HEK293 (cell line): ENCODE measurements around the gene PPARGC1A.

Experiments
- CTCF ChIA-PET: fragments of 350-600 bp; formaldehyde crosslinking; extraction: SDS; loops from one replicate; lab custom pipeline; 2021; ENCODE audit warnings: antibody characterized with exemption; lab: Yijun Ruan, JAX
- POLR2A ChIA-PET: fragments of 300-600 bp; formaldehyde crosslinking; extraction: SDS; loops from one replicate; lab custom pipeline; 2020; ENCODE audit warnings: antibody characterized with exemption, inconsistent platforms; lab: Yijun Ruan, JAX
- H3K27ac ChIP-seq: fragments of 200-500 bp; sonication (Bioruptor generic); 2 replicates; pipeline ENCODE4 v1.5.1; 2014; ENCODE audit warnings: low read depth, low read length, control low read depth, inconsistent platforms; ENCODE audit errors: extremely low read depth
- H3K36me3 ChIP-seq, 2 experiments: fragments of 200-500 bp in 1 of 2; sonication (Bioruptor generic) in 1 of 2; 1 replicate in 1 of 2; 2 replicates in 1 of 2; pipeline ENCODE4 v1.5.1; 2014 to 2017; ENCODE audit warnings: inconsistent platforms in 2 of 2, low read length in 2 of 2; ENCODE audit not compliant: control insufficient read depth in 2 of 2, insufficient read depth in 1 of 2
- H3K4me1 ChIP-seq: fragments of 200-500 bp; sonication (Bioruptor generic); 2 replicates; pipeline ENCODE4 v1.5.1; 2014; ENCODE audit warnings: mild to moderate bottlenecking, low read length, inconsistent platforms; ENCODE audit not compliant: control insufficient read depth, insufficient read depth
- H3K4me3 ChIP-seq: 2 replicates; pipeline ENCODE4 v1.5.1; 2011; ENCODE audit warnings: low read depth, mild to moderate bottlenecking, control low read depth, low read length, moderate library complexity
- H3K9me3 ChIP-seq: fragments of 200-500 bp; sonication (Bioruptor generic); 2 replicates; pipeline ENCODE4 v1.5.1; 2014; ENCODE audit warnings: low read depth, low read length, inconsistent platforms; ENCODE audit not compliant: control insufficient read depth, insufficient read depth
- GLIS1 ChIP-seq: fragments of 450-650 bp; formaldehyde crosslinking; IDR thresholded peaks from 2 replicates; pipeline ENCODE4 v1.5.1; 2016; ENCODE audit warnings: missing biosample characterization, missing genetic modification characterization
- KLF1 ChIP-seq: fragments of 450-650 bp; formaldehyde crosslinking; IDR thresholded peaks from 2 replicates; pipeline ENCODE4 v1.5.1; 2016; ENCODE audit warnings: missing biosample characterization, missing genetic modification characterization
- MZF1 ChIP-seq: fragments of 450-650 bp; formaldehyde crosslinking; IDR thresholded peaks from 2 replicates; pipeline ENCODE4 v1.5.1; 2017; ENCODE audit warnings: missing biosample characterization, missing genetic modification characterization, borderline replicate concordance
- ZFHX2 ChIP-seq: fragments of 450-650 bp; formaldehyde crosslinking; conservative IDR thresholded peaks from 2 replicates; pipeline ENCODE4 v1.5.1; 2016; ENCODE audit warnings: missing biosample characterization, missing genetic modification characterization
- ZFP3 ChIP-seq: fragments of 450-650 bp; formaldehyde crosslinking; IDR thresholded peaks from 2 replicates; pipeline ENCODE4 v1.5.1; 2016; ENCODE audit warnings: low read depth, missing biosample characterization, missing genetic modification characterization
- ZFP41 ChIP-seq: fragments of 450-650 bp; formaldehyde crosslinking; IDR thresholded peaks from 2 replicates; pipeline ENCODE4 v1.5.1; 2016; ENCODE audit warnings: missing biosample characterization, missing genetic modification characterization, borderline replicate concordance
- ZNF121 ChIP-seq: fragments of 450-650 bp; formaldehyde crosslinking; IDR thresholded peaks from 2 replicates; pipeline ENCODE4 v1.5.1; 2016; ENCODE audit warnings: missing biosample characterization, missing genetic modification characterization
- ZNF211 ChIP-seq: fragments of 450-650 bp; formaldehyde crosslinking; IDR thresholded peaks from 2 replicates; pipeline ENCODE4 v1.5.1; 2016; ENCODE audit warnings: low read depth, missing biosample characterization, missing genetic modification characterization
- ZNF223 ChIP-seq: fragments of 450-650 bp; formaldehyde crosslinking; IDR thresholded peaks from 2 replicates; pipeline ENCODE4 v1.5.1; 2016; ENCODE audit warnings: missing biosample characterization, missing genetic modification characterization
- ZNF248 ChIP-seq: fragments of 450-650 bp; formaldehyde crosslinking; IDR thresholded peaks from 2 replicates; pipeline ENCODE4 v1.5.1; 2017; ENCODE audit warnings: missing biosample characterization, missing genetic modification characterization
- ZNF350 ChIP-seq: fragments of 450-650 bp; formaldehyde crosslinking; IDR thresholded peaks from 2 replicates; pipeline ENCODE4 v1.5.0; 2017; ENCODE audit warnings: missing biosample characterization, mild to moderate bottlenecking, missing genetic modification characterization
- ZNF404 ChIP-seq: fragments of 450-650 bp; formaldehyde crosslinking; IDR thresholded peaks from 2 replicates; pipeline ENCODE4 v1.5.1; 2017; ENCODE audit warnings: missing biosample characterization, missing genetic modification characterization
- ZNF510 ChIP-seq: fragments of 450-650 bp; formaldehyde crosslinking; IDR thresholded peaks from 2 replicates; pipeline ENCODE4 v1.5.1; 2018; ENCODE audit warnings: mild to moderate bottlenecking, missing genetic modification characterization, missing biosample characterization; ENCODE audit not compliant: insufficient replicate concordance
- ZNF530 ChIP-seq: fragments of 450-650 bp; formaldehyde crosslinking; IDR thresholded peaks from 2 replicates; pipeline ENCODE4 v1.5.1; 2016; ENCODE audit warnings: low read depth, missing biosample characterization, missing genetic modification characterization
- ZNF624 ChIP-seq: fragments of 450-650 bp; formaldehyde crosslinking; IDR thresholded peaks from 2 replicates; pipeline ENCODE4 v1.5.1; 2017; ENCODE audit warnings: missing biosample characterization, missing genetic modification characterization
- ZNF660 ChIP-seq: fragments of 450-650 bp; IDR thresholded peaks from 2 replicates; pipeline ENCODE4 v1.5.1; 2018; ENCODE audit warnings: missing biosample characterization, mild to moderate bottlenecking, missing genetic modification characterization
- ZNF785 ChIP-seq: fragments of 450-650 bp; formaldehyde crosslinking; IDR thresholded peaks from 2 replicates; pipeline ENCODE4 v1.5.1; 2016; ENCODE audit warnings: missing biosample characterization, missing genetic modification characterization
- ZXDB ChIP-seq: fragments of 450-650 bp; formaldehyde crosslinking; IDR thresholded peaks from 2 replicates; pipeline ENCODE4 v1.5.1; 2016; ENCODE audit warnings: missing biosample characterization, missing genetic modification characterization
- TF ChIP-seq, protein P1 (sequence below): fragments of 450-650 bp; formaldehyde crosslinking; IDR thresholded peaks from 2 replicates; pipeline ENCODE4 v1.5.1; 2016; ENCODE audit warnings: missing biosample characterization, missing genetic modification characterization
- TF ChIP-seq, protein P2 (sequence below): fragments of 450-650 bp; formaldehyde crosslinking; IDR thresholded peaks from 2 replicates; pipeline ENCODE4 v1.5.1; 2017; ENCODE audit warnings: missing biosample characterization, missing genetic modification characterization
- TF ChIP-seq, protein P3 (sequence below): fragments of 450-650 bp; formaldehyde crosslinking; IDR thresholded peaks from 2 replicates; pipeline ENCODE4; 2016; ENCODE audit warnings: missing biosample characterization, missing genetic modification characterization
- TF ChIP-seq, protein P4 (sequence below): fragments of 450-650 bp; formaldehyde crosslinking; IDR thresholded peaks from 2 replicates; pipeline ENCODE4 v1.5.1; 2016; ENCODE audit warnings: missing biosample characterization, missing genetic modification characterization
- TF ChIP-seq, protein P5 (sequence below): fragments of 450-650 bp; formaldehyde crosslinking; IDR thresholded peaks from 2 replicates; pipeline ENCODE4 v1.5.1; 2017; ENCODE audit warnings: missing biosample characterization, missing genetic modification characterization

PPARGC1A gene

DNA sequence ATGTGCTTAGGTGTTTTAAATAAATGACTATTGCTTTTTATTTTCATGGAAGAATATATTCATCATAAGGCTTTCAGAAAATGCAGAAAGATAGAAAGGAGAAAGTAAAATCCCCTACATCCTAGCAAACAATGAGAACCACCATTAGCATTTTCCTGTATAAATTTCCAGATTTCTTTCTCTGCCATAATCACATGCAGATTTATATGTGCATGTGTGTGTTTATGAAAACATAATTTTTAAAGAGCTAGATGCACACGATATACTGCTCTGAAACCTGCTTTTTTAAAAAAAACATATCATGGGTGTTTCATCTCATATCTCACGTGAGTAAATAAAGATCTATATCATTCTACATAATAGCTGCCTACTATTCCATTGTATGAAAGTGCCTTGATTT is 26.4 kb upstream of the PPARGC1A start:
- H3K9me3 ChIP-seq: no peaks in the 10 kb centered on the region
- H3K36me3 ChIP-seq: no peaks in the 10 kb centered on the region
- H3K4me3 ChIP-seq: no peak overlapping the region
- H3K27ac ChIP-seq: no peak overlapping the region
- POLR2A ChIA-PET: no interaction called here
- TF ChIP-seq, protein P1, sequence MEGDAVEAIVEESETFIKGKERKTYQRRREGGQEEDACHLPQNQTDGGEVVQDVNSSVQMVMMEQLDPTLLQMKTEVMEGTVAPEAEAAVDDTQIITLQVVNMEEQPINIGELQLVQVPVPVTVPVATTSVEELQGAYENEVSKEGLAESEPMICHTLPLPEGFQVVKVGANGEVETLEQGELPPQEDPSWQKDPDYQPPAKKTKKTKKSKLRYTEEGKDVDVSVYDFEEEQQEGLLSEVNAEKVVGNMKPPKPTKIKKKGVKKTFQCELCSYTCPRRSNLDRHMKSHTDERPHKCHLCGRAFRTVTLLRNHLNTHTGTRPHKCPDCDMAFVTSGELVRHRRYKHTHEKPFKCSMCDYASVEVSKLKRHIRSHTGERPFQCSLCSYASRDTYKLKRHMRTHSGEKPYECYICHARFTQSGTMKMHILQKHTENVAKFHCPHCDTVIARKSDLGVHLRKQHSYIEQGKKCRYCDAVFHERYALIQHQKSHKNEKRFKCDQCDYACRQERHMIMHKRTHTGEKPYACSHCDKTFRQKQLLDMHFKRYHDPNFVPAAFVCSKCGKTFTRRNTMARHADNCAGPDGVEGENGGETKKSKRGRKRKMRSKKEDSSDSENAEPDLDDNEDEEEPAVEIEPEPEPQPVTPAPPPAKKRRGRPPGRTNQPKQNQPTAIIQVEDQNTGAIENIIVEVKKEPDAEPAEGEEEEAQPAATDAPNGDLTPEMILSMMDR (tag by site-specific recombination): no peak
- no peak for TF ChIP-seq ZNF785
- no peak for TF ChIP-seq ZNF121 (tag by site-specific recombination)
- TF ChIP-seq, all 188 proteins: peak for 0
- no peaks in the 10 kb centered on the region for H3K4me1 ChIP-seq
- CTCF ChIA-PET: no interaction called here

DNA sequence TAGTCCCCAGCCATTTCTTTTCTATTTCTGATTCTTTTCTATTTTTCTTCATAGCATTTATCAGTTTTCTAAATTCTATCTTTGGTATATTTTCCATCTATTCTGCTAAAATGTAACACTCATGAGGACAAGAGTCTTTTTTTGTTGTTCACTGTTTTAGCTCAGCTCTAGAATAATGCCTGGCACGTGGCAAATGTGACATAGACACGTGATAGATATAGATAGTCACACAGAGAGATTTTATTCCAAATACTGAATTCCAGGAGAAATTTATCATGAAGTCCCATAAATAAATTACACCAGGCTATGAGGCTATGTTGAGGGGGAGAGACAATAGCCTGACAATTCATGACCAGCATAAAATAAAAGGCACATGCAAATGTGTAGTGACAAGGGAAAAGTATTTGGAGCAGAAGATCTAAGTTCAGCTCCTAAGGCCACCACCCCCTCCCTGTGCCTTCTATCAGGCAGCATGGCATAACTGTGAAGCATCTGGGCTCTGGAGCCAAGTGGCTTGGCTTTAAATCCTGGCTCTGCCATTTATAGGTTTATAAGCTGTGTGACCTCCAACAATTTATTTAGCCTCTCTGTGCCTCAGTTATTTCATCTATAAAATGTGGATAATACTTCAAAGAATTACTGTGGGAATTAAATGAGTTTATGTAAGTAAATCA is 25.7 kb upstream of the PPARGC1A start:
- ChIA-PET POLR2A (no interaction called here), CTCF (no interaction called here)
- H3K4me3 ChIP-seq: no peak overlapping the region
- no peaks in the 10 kb centered on the region for H3K4me1 ChIP-seq
- TF ChIP-seq, protein P2, sequence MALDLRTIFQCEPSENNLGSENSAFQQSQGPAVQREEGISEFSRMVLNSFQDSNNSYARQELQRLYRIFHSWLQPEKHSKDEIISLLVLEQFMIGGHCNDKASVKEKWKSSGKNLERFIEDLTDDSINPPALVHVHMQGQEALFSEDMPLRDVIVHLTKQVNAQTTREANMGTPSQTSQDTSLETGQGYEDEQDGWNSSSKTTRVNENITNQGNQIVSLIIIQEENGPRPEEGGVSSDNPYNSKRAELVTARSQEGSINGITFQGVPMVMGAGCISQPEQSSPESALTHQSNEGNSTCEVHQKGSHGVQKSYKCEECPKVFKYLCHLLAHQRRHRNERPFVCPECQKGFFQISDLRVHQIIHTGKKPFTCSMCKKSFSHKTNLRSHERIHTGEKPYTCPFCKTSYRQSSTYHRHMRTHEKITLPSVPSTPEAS (tag by site-specific recombination): no peak
- TF ChIP-seq ZNF624 (tag by site-specific recombination): no peak
- TF ChIP-seq ZNF350 (tag by site-specific recombination): no peak
- no peak for TF ChIP-seq ZFHX2 (tag by site-specific recombination)
- no peak for TF ChIP-seq ZNF404
- TF ChIP-seq ZNF211 (tag by site-specific recombination): no peak
- no peak for TF ChIP-seq ZNF660
- TF ChIP-seq ZFP3: no peak
- TF ChIP-seq ZNF530 (tag by site-specific recombination): no peak
- TF ChIP-seq ZNF248 (tag by site-specific recombination): no peak
- TF ChIP-seq, protein P3, sequence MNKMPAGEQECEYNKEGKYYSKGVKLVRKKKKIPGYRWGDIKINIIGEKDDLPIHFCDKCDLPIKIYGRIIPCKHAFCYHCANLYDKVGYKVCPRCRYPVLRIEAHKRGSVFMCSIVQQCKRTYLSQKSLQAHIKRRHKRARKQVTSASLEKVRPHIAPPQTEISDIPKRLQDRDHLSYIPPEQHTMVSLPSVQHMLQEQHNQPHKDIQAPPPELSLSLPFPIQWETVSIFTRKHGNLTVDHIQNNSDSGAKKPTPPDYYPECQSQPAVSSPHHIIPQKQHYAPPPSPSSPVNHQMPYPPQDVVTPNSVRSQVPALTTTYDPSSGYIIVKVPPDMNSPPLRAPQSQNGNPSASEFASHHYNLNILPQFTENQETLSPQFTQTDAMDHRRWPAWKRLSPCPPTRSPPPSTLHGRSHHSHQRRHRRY (tag by site-specific recombination): no peak
- no peak for TF ChIP-seq GLIS1 (tag by site-specific recombination)
- TF ChIP-seq, protein P4, sequence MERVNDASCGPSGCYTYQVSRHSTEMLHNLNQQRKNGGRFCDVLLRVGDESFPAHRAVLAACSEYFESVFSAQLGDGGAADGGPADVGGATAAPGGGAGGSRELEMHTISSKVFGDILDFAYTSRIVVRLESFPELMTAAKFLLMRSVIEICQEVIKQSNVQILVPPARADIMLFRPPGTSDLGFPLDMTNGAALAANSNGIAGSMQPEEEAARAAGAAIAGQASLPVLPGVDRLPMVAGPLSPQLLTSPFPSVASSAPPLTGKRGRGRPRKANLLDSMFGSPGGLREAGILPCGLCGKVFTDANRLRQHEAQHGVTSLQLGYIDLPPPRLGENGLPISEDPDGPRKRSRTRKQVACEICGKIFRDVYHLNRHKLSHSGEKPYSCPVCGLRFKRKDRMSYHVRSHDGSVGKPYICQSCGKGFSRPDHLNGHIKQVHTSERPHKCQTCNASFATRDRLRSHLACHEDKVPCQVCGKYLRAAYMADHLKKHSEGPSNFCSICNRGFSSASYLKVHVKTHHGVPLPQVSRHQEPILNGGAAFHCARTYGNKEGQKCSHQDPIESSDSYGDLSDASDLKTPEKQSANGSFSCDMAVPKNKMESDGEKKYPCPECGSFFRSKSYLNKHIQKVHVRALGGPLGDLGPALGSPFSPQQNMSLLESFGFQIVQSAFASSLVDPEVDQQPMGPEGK (tag by site-specific recombination): no peak
- TF ChIP-seq, protein P5, sequence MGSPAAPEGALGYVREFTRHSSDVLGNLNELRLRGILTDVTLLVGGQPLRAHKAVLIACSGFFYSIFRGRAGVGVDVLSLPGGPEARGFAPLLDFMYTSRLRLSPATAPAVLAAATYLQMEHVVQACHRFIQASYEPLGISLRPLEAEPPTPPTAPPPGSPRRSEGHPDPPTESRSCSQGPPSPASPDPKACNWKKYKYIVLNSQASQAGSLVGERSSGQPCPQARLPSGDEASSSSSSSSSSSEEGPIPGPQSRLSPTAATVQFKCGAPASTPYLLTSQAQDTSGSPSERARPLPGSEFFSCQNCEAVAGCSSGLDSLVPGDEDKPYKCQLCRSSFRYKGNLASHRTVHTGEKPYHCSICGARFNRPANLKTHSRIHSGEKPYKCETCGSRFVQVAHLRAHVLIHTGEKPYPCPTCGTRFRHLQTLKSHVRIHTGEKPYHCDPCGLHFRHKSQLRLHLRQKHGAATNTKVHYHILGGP (tag by site-specific recombination): no peak
- no peak for TF ChIP-seq ZFP41 (tag by site-specific recombination)
- TF ChIP-seq MZF1 (tag by site-specific recombination): no peak
- TF ChIP-seq ZNF223: no peak
- TF ChIP-seq KLF1 (tag by site-specific recombination): no peak
- no peak for TF ChIP-seq ZNF510 (tag by site-specific recombination)
- no peak for TF ChIP-seq ZXDB (tag by site-specific recombination)
- no peaks in the 10 kb centered on the region for H3K9me3 ChIP-seq
- H3K27ac ChIP-seq: no peak overlapping the region
- H3K36me3 ChIP-seq: no peaks in the 10 kb centered on the region
